Ovary (tissue), 3 donors: Measurements from ENCODE around the gene DAPK1.

ENCODE experiments used
- EP300 ChIP-seq: sonication (generic); formaldehyde crosslinking; IDR thresholded peaks from one replicate; pipeline ENCODE4 v1.6.1; 2017; ENCODE audit warnings: antibody characterized with exemption
- POLR2A ChIP-seq: fragments of 450-650 bp; IDR thresholded peaks from one replicate; pipeline ENCODE4 v1.6.1; 2017; ENCODE audit warnings: antibody characterized with exemption, mild to moderate bottlenecking, moderate library complexity
- TF ChIP-seq, protein P1 (sequence below), 3 donors: fragments of 450-650 bp in 2 of 3; fragments of 200-600 bp in 1 of 3; IDR thresholded peaks; one replicate each; pipeline versions ENCODE4 v1.5.1 to v1.8.0; 2016 to 2022; ENCODE audit warnings: antibody characterized with exemption in 3 of 3, mild to moderate bottlenecking in 1 of 3
- donor health status: DM: no; HTN: no; CAD: no.

DNA sequence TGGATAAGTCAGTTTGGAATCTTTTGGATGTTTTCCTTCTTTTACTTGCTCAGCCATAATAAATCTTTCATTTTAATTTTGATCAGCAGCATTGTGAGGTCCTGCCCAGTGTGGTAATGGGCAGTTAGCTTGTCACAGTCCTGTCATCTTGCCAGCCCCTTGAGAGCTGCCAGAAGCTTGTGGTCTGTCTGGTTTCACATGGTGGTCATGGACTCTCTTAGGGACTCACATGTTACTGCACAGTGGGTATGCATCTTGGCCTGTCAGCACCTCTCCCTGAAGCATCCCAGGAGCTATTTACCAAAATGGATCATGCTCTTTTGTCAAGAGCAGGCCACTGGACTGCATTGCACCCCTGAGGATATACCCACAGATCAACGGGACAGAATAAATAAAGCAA is 60.3 kb downstream of the DAPK1 start:
- TF ChIP-seq, protein P1, sequence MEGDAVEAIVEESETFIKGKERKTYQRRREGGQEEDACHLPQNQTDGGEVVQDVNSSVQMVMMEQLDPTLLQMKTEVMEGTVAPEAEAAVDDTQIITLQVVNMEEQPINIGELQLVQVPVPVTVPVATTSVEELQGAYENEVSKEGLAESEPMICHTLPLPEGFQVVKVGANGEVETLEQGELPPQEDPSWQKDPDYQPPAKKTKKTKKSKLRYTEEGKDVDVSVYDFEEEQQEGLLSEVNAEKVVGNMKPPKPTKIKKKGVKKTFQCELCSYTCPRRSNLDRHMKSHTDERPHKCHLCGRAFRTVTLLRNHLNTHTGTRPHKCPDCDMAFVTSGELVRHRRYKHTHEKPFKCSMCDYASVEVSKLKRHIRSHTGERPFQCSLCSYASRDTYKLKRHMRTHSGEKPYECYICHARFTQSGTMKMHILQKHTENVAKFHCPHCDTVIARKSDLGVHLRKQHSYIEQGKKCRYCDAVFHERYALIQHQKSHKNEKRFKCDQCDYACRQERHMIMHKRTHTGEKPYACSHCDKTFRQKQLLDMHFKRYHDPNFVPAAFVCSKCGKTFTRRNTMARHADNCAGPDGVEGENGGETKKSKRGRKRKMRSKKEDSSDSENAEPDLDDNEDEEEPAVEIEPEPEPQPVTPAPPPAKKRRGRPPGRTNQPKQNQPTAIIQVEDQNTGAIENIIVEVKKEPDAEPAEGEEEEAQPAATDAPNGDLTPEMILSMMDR (IDR thresholded peaks at IDR 0.05), result no peak
- no peak for TF ChIP-seq EP300
- TF ChIP-seq POLR2A, result no peak
